Measurements from ENCODE around the gene ADCY1.

ADCY1 gene

GRCh38 chr7:45712872-45713668 lies 138.9 kb downstream of the ADCY1 start:
- H3K4me3 ChIP-seq (replicated peaks; ENCODE audit: low read depth, low read length), result no peak overlapping the region
- TF ChIP-seq CTCF (IDR thresholded peaks at IDR 0.05; ENCODE audit: low read length, missing control alignments), result no peak
- no peak for DNase-seq (ENCODE audit: low read depth)

GRCh38 chr7:45713669-45714520 lies 139.7 kb downstream of the ADCY1 start:
- TF ChIP-seq CTCF (IDR thresholded peaks at IDR 0.05; ENCODE audit: low read length, missing control alignments), result no peak
- no peak for DNase-seq (ENCODE audit: low read depth)
- no peak overlapping the region for H3K4me3 ChIP-seq (replicated peaks; ENCODE audit: low read depth, low read length)

- no peak for DNase-seq (ENCODE audit: low read depth)
- H3K4me3 ChIP-seq (replicated peaks; ENCODE audit: low read depth, low read length), result no peak overlapping the region
- no peak for TF ChIP-seq CTCF (IDR thresholded peaks at IDR 0.05; ENCODE audit: low read length, missing control alignments)
Observed at GRCh38 chr7:45714521-45714820, 140.3 kb downstream of the ADCY1 start.

GRCh38 chr7:45715471-45716352 lies 141.5 kb downstream of the ADCY1 start:
- DNase-seq (ENCODE audit: low read depth), result no peak
- no peak overlapping the region for H3K4me3 ChIP-seq (replicated peaks; ENCODE audit: low read depth, low read length)
- TF ChIP-seq CTCF (IDR thresholded peaks at IDR 0.05; ENCODE audit: low read length, missing control alignments), result no peak

GRCh38 chr7:45716380-45717203 lies 142.4 kb downstream of the ADCY1 start:
- TF ChIP-seq CTCF (IDR thresholded peaks at IDR 0.05; ENCODE audit: low read length, missing control alignments), result no peak
- no peak overlapping the region for H3K4me3 ChIP-seq (replicated peaks; ENCODE audit: low read depth, low read length)
- DNase-seq (ENCODE audit: low read depth), result no peak

All from fibroblast of pulmonary artery (primary cell).